Activated naive CD8-positive, alpha-beta T cell treated with anti-CD3 and anti-CD28 coated beads, Interleukin-2, amount 50 U/mL, for 16 hours (primary cell): ENCODE data around the gene ATOH8.

Experiments
- DNase-seq: peaks from one replicate; pipeline ENCODE4 v3.0.0-alpha.2; 2020; ENCODE audit warnings: low read depth, low spot score

Gene ATOH8

DNA sequence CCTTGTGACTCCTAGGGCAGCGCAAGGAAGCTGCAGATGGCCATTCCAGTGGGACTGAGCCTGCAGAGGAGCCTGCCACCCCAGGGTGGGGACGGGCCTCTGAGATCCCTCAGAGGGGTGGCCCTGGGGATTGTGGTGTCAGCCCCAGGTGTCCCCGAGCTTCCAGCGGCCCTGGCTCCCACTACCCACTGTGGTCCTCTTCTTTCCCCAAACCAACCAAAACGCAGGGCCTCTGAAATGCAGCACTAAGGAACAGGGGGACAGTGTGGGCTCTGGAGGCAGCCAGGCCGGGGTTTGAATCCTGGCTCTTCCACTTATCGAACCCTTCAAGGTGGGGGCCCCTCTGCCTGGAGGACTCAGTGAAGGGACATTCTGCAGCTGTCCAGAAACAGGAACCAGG is 32.7 kb downstream of the ATOH8 start:
- DNase-seq: no peak

DNA sequence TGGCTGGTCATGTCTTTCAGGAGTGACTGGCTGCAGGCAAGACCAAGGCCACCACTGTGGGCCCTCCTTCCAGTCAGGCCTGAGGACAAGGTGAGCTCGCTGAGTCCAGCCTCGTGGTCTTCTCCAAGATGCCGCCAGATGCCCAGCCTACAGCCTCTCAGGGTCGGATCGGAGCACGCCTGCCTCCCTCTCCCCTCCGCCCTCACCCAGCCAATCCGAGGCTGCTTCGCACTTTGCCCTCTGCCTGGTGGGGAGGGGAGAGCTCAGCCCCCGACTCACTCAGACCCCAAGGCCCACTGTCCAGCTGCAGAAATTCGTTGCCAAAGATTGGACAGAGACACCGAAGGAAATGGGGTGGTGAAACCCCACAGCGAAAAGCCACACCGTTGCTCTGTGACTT is 33.1 kb downstream of the ATOH8 start:
- no peak for DNase-seq

DNA sequence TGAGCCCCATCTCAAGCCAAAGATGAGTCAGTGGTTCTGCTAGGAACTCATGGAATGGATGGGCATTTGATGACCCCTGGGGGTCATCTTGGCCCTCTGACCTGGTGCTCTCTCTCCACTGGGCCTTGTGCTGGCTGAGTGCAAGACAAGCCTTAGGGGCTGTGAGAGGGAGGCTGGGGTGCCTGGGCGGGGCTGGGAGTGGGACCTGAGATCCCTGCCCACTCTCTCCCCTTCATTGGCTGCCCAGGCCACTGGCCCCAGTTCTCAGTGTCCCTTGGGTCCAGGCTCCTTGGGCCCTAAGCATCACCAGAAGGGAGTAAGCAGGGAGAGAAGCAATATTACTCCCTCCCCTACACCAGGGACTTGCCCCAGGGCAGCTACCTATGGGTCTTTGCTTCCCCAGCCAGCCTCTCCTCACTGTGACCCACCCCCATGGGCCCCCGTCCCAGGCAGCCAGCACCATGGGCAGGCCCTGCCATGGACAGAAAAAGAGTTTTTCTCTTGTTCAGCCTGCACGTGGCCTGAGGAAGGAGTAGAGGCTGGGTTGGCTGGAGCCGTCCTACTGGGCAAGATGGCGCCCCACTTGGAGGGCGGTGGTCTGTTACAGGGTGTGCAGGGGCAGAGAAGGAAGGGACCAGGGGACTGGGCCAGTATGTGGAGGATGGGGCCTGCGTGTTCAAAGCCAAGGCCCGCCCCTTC is 33.6 kb downstream of the ATOH8 start:
- no peak for DNase-seq

DNA sequence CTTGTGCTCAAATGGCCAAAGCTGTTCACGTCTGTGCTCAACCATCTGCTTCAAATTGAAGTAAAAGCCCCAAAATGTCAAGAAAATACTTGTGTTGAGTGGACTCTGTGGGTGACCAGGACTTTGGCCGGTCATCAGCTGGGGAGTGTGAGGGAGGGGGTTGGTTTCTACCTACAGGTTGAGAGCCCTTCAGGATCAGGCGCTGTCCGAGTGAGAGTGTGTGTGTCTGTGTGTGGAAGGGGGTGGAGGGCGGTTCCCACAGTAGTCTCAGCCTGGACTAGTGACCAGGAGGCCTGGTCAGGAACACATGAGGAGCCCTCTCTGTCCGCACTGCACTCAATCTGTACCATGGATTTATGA is 34.2 kb downstream of the ATOH8 start:
- DNase-seq: no peak

DNA sequence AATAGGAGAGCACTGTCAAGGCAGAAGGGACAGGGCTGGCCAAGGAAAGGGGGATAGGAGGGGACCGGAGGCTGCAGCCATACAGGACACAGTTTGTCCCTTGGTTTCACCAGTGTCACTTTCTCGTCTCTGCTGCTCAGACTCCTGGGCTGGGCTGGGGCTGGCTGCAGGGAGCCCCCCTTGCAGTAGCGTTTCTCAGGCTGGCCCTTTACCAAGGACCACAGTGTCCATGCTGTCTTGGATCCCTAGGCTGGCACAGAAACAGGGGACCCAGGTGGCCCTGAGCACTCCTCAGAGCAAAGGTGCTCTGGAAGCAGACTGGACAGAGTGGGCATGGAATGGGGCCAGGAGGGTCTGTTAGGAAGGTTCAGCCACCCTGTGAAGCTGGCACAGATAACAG is 34.8 kb downstream of the ATOH8 start:
- DNase-seq: no peak

DNA sequence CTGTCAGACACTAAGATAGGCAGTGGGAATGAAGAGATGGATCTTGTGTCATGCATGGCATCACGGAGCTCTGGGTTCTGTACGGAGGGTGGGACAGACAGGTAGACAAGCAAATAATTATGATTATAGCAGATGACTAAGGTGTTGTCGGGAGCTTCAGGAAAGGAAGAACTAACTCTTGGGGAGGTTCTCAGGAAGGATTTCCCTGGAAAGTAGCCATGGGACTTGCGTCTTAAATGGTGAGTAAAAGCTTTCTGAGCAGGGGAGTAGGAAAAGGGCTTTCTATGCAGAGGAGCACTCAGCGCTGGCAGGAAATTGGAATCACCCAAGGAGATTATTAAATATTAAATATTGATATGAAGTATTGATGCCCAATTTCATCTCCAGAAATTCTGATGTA is 35.5 kb downstream of the ATOH8 start:
- no peak for DNase-seq

DNA sequence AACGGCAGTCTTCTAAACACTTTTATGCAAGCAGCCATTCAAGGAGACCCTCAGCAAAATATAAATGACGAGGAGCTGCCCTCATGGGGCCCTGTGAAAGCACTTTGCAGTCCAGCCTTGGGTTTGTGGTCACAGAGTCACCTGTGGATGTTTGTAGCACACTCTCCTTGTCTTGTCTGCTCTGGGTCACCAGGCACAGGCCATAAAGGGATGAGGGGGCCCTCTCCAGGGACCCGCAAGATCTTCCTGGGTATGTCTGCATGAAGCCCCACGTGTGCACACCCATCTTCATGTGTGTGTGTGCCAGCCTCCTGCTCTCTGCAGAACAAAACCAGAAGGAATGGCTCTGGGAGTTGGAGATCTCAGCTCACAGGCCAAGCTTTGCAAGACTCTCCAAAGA is 36.2 kb downstream of the ATOH8 start:
- no peak for DNase-seq

DNA sequence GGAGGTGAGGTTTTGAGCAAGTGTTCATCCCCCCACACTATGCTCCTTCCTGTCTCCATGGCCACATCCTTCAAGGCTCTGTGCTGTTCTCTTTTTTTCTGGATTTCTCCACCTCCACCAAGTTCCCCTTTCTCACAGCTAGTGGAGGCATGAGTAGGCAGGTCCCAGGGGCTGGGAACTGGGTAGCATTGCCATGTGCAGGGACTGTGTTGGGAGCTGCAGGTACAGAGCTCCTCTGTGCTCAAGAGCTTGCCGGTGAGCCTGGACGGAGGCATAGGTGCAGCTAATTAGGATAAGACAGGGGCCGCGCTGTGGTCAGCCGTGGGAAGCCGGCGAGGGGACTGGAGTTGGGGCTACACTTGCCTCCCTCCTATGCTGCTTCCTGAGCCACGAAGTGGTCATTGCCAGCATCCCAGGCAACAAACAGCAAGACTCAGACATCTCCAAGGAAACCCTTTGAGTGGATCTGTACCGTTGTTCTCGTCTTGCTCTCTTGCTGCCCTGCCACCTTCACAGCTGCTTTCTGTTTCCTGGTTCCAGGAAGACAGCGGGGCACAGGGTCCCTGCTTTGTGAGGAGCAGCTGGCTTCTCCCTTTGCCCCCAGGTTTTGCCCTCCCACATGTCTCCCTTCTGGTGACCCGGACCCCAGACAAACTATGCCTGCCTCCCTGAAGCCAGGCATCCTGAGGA is 36.9 kb downstream of the ATOH8 start:
- no peak for DNase-seq

DNA sequence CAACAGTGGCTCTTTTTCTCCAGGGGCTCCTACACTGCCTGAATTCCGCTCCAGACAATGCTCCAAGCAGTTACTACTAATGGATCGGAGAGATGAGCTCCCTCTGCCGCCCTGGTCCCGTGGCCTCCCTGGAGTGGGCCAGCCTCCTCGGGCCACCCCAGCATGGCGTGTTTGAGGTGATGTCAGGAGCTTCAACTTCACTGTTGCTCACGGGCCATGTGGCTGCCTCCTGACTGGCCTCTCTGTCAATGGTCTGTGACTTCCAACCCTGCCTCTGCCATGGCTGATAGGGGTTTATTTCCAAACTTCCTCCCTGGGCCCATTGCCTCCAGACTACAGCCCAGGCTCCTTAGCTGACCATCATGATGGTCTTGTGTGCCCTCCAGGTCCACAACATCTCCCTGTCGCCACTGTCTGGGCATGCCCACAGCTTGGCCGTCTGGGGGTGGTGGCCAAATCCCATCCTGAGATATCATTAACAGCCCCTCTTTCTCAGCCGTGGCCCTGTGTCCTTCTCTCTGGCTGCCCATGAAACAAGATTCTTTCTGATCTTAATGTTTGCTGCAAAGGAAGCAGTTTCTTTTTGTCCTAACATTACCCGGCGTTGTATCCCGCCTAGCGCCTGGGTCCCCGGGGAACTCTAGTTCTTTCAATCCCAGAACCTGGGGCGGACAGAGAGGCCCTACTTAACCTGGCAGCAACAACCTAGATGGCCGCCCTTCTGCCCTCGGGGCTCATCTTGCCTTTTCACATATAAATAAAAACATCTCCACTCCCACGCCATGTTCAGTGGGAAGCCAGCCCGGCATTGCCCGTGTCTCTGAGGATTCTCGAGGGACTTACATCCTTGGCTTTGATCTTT is 38.1 kb downstream of the ATOH8 start:
- DNase-seq: no peak

DNA sequence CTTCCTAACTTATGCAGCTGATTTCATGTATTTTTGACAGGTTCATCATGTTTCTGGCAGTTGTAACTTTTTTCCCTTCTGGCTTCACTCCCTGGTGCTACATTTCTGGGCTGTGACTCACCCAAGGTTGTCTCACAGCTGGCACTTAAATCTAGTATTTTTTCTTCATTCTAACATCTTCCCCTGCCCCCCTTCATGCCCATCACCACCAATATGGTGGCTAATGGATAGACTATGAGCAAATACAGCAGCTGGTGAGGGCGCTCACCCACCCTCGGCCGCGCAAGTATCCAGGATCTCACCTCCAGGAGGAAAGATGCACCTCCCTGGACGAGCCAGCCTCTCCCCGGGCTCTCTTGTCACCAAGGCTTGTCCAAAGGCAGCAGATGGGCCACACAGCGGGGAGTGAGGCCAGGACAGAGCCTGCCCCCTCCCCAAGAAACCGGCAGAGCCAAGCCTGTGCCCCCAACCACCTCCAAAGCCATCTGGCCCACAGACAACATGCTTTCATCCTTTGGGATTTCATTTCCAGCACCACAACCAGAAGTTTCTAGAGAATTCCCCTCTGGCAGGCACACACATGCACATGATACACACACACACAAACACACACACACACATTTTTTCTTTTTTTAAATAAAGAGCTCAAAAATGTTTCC is 39.1 kb downstream of the ATOH8 start:
- DNase-seq: no peak

DNA sequence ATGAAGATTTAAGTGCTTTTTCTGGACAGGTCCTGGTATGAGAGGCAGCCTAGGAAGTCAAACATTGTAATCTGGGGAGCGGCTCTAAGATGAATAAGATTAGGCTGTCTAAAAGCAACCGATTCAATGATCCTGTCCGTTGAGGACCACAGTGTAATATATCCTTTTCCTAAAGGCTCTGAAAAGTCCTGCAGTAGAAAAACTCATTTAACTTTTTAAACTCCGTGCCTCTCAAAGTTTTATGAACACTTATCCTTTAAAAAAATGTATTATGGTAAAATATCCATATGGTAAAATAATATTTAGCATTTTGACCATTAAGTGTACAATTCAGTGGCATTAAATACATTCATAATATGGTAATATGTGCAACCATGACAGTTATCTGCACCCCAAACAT is 39.8 kb downstream of the ATOH8 start:
- no peak for DNase-seq

DNA sequence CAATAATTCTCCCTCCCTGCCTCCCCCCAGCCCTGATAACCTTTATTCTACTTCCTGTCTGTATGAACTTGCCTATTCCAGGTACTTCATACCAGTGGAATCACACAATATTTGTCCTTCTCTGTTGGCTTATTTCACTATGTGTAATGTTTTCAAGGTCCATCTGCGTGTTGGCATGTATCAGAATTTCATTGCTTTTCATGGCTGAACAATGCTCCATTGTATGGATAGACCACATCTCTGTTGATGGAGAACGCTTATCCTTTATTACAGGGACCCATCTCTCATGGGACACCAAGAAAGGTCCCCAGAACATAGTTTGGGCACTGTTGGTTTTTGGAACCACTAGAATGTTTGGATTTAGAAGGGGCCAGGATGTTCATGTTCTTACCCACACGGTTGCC is 40.2 kb downstream of the ATOH8 start:
- DNase-seq: no peak

DNA sequence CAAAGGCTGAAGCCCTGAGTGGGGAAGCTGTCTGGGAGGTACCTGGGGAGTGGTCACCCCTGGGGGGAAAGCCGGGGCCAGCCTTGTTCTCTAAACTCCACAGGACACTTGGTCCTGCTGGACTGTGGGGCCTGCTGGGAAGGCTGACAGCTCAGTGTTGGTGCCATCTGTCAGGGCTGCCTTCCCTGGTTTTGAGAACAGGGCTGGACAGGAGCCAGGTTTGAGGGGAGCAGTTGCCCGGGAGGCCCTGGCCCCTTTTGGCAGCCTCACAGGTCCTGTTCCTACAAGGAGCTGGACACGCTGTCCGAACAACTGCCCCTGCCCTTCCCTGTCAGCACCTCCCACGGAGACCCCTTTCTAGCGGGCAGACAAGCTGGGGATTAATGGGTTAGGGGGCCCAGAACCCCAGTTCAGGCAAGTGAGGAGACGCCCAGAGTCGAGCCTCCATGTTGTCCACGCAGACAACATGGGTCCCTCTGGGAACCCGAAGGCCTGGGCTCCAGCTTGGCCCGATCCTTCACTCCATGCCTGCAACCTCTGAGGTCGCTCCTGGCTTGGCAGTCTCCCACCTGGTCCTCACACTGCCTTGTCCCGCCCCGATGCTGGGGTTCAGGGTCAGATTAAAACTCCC is 40.8 kb downstream of the ATOH8 start:
- no peak for DNase-seq

DNA sequence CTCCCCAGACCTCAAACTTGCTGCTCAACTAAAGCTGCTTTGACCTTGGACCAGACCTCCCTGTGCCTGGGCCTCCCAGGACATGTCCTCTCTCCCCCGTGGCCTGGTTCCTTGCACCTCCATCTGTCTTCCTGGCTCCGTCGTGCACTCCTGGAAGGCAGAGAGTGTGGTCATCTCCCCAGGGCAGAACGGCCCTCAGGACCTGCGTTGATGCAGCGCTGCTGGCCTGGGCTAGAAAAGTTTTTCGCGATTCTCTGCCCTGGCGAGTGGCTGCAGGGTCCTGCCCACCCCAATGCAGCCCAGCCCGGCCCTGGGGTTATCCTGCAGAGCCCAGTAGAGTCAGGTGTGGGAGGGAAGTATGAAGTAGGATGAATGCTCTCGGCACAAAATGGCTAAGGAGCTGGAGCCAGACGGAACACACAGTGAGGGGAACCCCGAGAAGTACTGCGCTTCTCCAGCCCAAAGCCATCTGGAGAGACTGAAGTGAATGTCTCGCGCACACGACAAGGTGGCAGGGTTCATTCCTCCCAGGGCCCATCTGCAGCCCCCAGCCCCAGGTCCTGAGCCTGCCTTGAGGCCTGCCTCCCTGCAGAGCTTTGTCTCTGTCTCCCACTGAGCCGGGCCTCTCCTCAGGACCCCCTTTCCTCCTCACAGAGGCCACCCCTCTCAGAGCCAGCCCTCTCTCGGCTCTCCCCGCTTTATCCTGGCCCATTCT is 41.7 kb downstream of the ATOH8 start:
- DNase-seq: no peak

DNA sequence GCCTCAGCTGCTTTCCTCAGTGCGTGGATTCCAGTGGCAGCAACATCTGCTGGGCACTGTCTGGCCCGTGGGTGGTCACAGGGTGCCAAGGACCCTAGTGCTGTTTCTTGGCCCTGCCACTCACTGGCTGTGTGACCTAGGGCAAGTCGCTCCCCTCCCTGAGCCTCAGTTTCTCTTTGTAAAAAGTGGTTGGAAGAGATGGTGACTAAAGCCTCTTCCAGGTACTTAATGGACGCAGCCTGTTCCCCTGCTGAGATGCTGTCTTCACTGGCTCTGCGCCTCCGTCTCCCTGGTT is 42.2 kb downstream of the ATOH8 start:
- no peak for DNase-seq

DNA sequence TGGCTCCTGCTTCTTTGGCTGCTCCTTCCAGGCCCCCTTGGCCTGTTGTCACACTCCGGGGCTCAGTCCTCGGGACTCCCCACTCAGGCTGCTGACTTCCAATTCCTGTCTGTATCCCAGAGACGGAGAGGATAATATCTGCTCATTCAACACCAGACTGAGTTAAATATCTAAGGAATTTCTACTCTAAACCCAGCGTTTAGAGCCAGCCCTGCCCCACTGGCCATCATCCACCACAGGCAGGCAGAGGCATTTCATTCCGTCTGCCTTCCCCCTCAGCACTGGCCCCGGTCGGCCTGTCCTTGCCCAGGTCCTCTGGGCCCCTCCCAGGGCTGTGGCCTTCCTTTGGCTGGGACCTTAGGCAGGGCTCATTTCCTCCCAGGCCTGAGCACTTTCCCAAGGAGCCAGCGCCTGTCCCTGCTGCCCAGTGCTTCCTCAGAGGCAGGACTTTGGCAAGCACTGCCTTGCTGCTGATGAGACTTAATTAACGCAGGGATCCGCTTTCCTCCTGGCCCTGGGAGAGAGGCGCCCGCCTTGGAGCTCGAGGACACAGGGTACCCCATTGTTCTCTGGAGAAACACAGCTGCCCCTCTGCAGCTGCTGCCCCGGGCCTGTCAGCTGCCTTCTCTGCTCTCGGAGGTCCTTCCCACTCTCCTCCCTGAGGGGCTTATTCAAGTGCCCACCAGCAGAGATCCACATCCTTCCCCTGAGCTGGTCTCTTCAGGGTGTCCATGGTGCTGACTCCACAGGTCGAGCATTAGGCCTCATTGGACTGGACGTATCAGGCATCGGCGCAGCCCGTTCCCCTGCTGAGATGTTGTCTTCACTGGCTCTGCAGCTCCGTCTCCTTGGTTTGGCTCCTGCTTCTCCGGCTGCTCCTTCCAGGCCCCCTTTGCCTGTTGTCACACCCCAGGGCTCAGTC is 42.8 kb downstream of the ATOH8 start:
- no peak for DNase-seq

DNA sequence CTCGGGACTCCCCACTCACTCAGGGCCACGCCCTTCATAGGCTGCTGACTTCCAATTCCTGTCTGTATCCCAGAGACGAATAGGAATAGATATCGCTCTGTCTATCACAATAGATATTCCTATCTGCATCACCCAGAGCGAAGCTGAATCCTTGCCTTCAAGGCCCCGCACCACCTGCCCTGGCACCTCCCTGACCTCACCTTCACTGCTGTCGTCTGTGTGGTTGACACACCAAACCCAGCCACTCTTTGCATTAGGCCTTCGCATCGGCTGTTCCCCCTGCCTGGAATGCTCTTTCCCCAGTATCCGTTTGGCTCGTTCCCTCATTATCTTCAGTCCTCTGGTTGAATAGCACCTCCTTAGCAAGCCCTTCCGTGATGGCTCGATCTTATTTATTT is 43.5 kb downstream of the ATOH8 start:
- no peak for DNase-seq

DNA sequence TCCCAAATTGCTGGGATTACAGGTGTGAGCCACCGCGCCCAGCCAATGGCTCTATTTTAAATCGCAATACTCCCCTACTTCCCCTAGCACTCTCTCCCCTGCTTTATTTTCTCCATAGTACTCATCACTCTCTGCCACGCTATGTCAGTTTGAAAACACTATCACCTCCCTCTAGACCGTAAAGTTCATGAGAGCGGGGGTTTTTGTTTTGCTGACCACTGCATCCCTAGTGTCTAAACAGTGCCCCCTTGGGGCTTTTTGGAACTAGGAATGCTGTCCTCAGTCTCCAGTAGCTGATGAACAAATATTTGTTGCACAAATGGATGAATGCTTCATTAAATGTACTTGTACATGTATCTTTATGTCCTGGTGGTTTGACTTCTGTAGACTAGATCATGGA is 44.1 kb downstream of the ATOH8 start:
- DNase-seq: no peak

DNA sequence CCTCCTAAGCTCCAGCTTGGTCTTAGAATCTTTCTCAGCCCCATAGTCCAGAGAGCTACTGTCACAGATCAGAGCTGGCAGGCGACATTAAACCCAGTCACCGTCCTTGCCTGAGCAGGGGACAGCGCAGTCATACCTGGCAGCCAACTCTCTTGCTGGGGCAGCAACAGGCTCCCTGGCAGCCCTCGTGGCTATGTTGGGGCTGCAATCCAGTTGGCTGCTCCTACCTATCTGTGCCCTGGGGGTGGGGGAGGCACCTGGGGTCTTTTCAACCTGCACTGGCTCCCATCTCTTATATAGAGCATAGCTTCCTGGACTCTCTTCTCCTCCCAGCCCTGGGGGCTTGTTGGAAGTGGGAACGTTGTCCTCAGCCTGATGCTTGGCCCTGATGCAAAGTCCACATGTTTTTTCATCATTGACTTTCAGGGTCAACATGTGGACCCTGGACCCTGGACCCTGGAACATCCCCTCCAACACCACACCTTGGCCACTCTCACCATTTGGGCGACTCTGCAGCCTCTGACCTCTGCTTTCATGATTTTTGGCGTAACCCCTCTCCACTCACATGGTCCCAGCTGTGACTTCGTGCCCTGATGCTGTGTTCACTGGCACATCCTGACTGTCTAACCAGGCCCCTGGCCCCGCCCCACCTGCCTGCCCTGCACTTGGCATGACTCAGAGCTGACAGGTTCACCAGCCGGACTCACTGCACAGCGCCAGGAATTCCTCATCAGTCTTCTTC is 45.6 kb downstream of the ATOH8 start:
- DNase-seq: no peak

DNA sequence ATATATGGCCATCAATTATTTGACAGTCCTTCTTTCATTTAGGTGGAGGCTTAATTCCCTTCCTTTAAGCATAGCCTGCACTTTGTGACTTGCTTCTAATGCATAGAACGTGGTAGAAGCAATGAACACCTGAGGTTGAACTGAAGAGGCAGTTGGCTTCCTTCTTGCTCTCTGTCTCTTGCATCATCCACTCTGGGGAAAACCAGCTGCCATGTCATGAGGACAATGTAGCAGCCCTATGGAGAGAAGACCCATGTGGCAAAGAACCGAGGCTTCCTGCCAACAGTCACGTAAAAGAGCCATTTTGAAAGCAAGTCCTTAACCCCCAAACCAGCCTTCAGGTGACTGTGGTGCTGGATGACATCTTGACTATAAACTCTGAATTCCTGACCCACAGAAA is 46.8 kb downstream of the ATOH8 start:
- no peak for DNase-seq
